Activated naive CD8-positive, alpha-beta T cell treated with anti-CD3 and anti-CD28 coated beads, Interleukin-2, amount 50 U/mL, for 24 hours (primary cell): ENCODE measurements around the gene CEACAM3.

ENCODE experiments used
- ATAC-seq: fragments of 150-1000 bp; cut with Tn5 transposase; one replicate; pipeline ENCODE4 v1.10.0; 2021
- DNase-seq: peaks from one replicate; pipeline ENCODE4 v3.0.0; 2021
- H3K27ac Mint-ChIP-seq: one replicate; pipeline ENCODE4 v1.8.0; 2021; ENCODE audit warnings: mild to moderate bottlenecking, mixed read lengths
- H3K27me3 Mint-ChIP-seq: one replicate; pipeline ENCODE4 v1.8.0; 2021; ENCODE audit warnings: mixed read lengths
- H3K36me3 Mint-ChIP-seq: one replicate; pipeline ENCODE4 v1.8.0; 2021; ENCODE audit warnings: low read depth, mixed read lengths
- H3K4me1 Mint-ChIP-seq: one replicate; pipeline ENCODE4 v1.8.0; 2021; ENCODE audit warnings: mixed read lengths
- H3K4me3 Mint-ChIP-seq: one replicate; pipeline ENCODE4 v1.8.0; 2021; ENCODE audit warnings: mild to moderate bottlenecking, moderate library complexity, mixed read lengths
- H3K9me3 Mint-ChIP-seq: one replicate; pipeline ENCODE4 v1.8.0; 2021; ENCODE audit warnings: mixed read lengths

CEACAM3 gene

GRCh38 chr19:41804336-41804735 is 7.9 kb downstream of the CEACAM3 start:
- Mint-ChIP-seq H3K27ac (no peak overlapping the region), H3K36me3 (no peaks in the 10 kb centered on the region), H3K4me3 (no peak overlapping the region), H3K27me3 (peaks cover 4% of the 10 kb centered on the region), H3K9me3 (no peaks in the 10 kb centered on the region), H3K4me1 (peaks cover 13% of the 10 kb centered on the region)
- ATAC-seq (no peak), DNase-seq (no peak)

DNA sequence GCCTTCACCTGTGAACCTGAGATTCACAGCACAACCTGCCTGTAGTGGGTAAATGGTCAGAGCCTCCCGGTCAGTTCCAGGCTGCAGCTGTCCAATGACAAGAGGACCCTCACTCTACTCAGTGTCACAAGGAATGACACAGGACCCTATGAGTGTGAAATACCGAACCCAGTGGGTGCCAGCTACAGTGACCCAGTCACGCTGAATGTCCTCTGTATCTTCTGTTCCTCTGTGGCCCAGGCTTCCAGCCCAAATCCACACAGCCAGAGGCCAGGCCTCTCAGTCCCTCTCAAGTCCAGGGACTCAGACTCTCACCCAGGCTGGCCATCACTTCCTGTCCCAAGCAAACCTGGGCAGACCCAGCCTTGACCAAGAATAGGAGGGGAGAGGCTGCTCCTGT is 10.8 kb downstream of the CEACAM3 start:
- Mint-ChIP-seq H3K27ac (no peak overlapping the region), H3K4me3 (no peak overlapping the region), H3K9me3 (no peaks in the 10 kb centered on the region), H3K27me3 (peaks cover 4% of the 10 kb centered on the region), H3K36me3 (no peaks in the 10 kb centered on the region), H3K4me1 (peaks cover 5% of the 10 kb centered on the region)
- DNase-seq (no peak), ATAC-seq (no peak)

DNA sequence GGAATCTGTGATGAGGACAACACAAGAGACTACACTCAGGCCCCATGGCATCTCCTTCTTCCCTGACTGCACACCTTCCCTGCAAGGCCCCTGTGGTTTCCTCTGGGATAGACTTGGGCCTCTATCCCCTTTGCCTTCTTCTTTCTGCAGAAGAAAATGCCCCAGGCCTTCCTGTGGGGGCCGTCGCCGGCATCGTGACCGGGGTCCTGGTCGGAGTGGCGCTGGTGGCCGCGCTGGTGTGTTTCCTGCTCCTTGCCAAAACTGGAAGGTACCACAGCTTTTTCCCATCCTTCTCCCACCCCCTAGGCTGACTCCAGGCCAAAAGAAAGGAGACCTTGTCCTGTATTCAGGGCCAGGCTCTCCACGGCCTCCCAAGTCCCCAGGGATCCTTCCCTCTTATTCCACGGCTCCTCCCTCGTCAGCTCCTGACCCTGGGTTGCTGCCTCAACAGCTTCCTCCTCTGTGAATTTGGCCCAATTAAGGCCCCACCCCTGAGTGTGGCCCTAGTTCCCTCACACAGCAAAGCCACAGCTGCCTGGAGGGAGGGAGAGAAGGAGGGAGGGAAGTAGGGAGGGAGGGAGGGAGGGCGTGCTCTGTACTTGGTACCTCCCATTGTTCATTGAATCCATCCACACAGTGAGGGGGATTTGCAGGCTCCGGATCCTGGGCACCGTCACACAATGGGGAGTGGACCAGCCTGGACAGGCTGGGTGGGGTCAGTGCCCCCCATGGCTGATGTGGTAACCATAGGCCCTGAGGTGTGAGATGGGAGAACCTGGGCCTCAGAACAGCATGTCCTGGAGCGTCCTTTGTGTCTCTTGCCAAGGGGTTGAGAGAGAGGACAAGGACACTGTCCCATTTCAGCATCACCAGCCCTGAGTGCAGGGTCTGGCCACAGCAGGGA is 12.5 kb downstream of the CEACAM3 start:
- Mint-ChIP-seq H3K4me3 (no peak overlapping the region), H3K27me3 (peaks cover 3% of the 10 kb centered on the region), H3K9me3 (no peaks in the 10 kb centered on the region), H3K27ac (no peak overlapping the region), H3K36me3 (no peaks in the 10 kb centered on the region), H3K4me1 (no peaks in the 10 kb centered on the region)
- ATAC-seq (no peak), DNase-seq (no peak)

DNA sequence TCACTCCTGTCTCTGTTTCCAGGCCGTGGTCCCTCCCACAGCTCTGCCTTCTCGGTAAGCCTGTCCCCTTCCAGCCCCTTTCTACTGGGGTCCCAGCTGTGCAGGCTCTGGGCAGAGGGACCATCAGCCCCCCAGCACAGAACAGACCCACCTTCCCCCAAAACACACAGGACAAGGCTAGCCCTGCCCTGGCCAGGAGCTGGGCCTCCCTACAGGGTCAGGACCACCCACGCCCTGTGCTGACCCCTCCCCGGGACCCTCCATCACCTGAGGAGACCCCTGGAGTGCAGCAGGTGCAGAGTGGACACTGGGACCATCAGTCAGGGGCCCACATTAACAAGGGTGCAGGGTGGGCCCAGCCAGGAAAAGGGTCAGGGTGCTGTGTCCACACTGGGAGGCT is 13.9 kb downstream of the CEACAM3 start:
- no peak overlapping the region for H3K4me3 Mint-ChIP-seq
- DNase-seq, result no peak
- no peaks in the 10 kb centered on the region for H3K36me3 Mint-ChIP-seq
- no peaks in the 10 kb centered on the region for H3K9me3 Mint-ChIP-seq
- H3K27ac Mint-ChIP-seq, result no peak overlapping the region
- peaks cover 9% of the 10 kb centered on the region for H3K4me1 Mint-ChIP-seq
- no peak for ATAC-seq
- peaks cover 3% of the 10 kb centered on the region for H3K27me3 Mint-ChIP-seq

GRCh38 chr19:41811036-41811435 is 14.6 kb downstream of the CEACAM3 start:
- no peak for ATAC-seq
- DNase-seq, result no peak
- H3K36me3 Mint-ChIP-seq, result no peaks in the 10 kb centered on the region
- peaks cover 11% of the 10 kb centered on the region for H3K4me1 Mint-ChIP-seq
- peaks cover 3% of the 10 kb centered on the region for H3K27me3 Mint-ChIP-seq
- no peak overlapping the region for H3K27ac Mint-ChIP-seq
- H3K9me3 Mint-ChIP-seq, result no peaks in the 10 kb centered on the region
- no peak overlapping the region for H3K4me3 Mint-ChIP-seq

DNA sequence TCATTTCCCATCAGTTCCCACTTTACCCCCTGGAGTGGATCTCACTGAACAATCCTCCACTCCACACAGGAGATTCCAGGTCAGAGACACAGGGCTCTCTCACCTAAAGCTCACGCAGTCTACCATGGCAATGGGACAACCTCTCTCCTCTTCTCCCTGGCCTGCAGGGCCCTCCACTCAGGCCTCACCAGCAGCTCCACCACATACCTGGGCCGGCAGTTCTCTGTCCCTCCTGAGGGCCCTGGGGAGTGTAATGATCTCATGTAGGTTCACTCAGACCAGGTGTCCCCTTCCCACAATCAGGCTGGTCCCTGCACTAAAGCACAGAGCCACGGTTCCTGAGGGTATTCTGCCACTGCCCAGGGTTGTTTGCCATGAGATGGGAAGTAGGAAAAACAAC is 15.6 kb downstream of the CEACAM3 start:
- H3K9me3 Mint-ChIP-seq, result no peaks in the 10 kb centered on the region
- no peak overlapping the region for H3K27ac Mint-ChIP-seq
- ATAC-seq (no peak), DNase-seq (no peak)
- peaks cover 11% of the 10 kb centered on the region for H3K4me1 Mint-ChIP-seq
- H3K36me3 Mint-ChIP-seq, result no peaks in the 10 kb centered on the region
- H3K4me3 Mint-ChIP-seq, result no peak overlapping the region
- H3K27me3 Mint-ChIP-seq, result peaks cover 3% of the 10 kb centered on the region

DNA sequence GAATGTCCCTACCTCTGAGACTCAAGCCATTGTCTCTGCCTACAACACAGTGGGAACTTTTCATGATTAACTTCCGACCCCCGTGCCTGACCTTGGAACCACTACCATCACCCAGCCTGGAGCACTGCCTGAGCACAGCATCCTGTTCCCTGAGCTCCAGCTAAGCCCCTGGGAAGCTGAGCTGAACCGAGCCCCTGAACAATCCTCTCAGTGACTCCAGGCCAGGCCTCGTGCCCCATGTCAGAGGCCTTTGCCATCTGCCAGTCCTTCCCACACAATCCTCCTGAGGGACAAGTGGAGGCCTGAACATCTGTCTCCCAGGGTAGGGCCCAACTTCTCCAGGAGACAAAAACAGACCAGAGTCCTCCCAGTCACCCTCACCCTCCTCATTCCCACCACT is 17.5 kb downstream of the CEACAM3 start:
- ATAC-seq (no peak), DNase-seq (no peak)
- no peaks in the 10 kb centered on the region for H3K9me3 Mint-ChIP-seq
- no peaks in the 10 kb centered on the region for H3K36me3 Mint-ChIP-seq
- H3K27ac Mint-ChIP-seq, result no peak overlapping the region
- H3K4me1 Mint-ChIP-seq, result peaks cover 11% of the 10 kb centered on the region
- H3K27me3 Mint-ChIP-seq, result no peaks in the 10 kb centered on the region
- H3K4me3 Mint-ChIP-seq, result no peak overlapping the region

GRCh38 chr19:41815301-41815700 is 18.9 kb downstream of the CEACAM3 start:
- Mint-ChIP-seq H3K9me3 (no peaks in the 10 kb centered on the region), H3K27ac (no peak overlapping the region), H3K4me3 (no peak overlapping the region), H3K36me3 (no peaks in the 10 kb centered on the region), H3K4me1 (peaks cover 11% of the 10 kb centered on the region), H3K27me3 (no peaks in the 10 kb centered on the region)
- no peak for ATAC-seq
- no peak for DNase-seq

GRCh38 chr19:41816761-41817160 is 20.4 kb downstream of the CEACAM3 start:
- no peak for DNase-seq
- H3K9me3 Mint-ChIP-seq, result no peaks in the 10 kb centered on the region
- peaks cover 11% of the 10 kb centered on the region for H3K4me1 Mint-ChIP-seq

GRCh38 chr19:41821003-41821735 is 24.8 kb downstream of the CEACAM3 start:
- H3K27me3 Mint-ChIP-seq, result peaks cover 12% of the 10 kb centered on the region
- no peak overlapping the region for H3K27ac Mint-ChIP-seq
- ATAC-seq (peak; percentile 81), DNase-seq (peak; percentile 37)
- H3K9me3 Mint-ChIP-seq, result no peaks in the 10 kb centered on the region
- no peak overlapping the region for H3K4me3 Mint-ChIP-seq
- no peaks in the 10 kb centered on the region for H3K36me3 Mint-ChIP-seq
- no peaks in the 10 kb centered on the region for H3K4me1 Mint-ChIP-seq

More at GRCh38 chr19:41816761-41817160, 20.4 kb downstream of the CEACAM3 start:
- Mint-ChIP-seq H3K27me3 (peaks cover 5% of the 10 kb centered on the region), H3K36me3 (no peaks in the 10 kb centered on the region), H3K27ac (no peak overlapping the region), H3K4me3 (no peak overlapping the region)
- no peak for ATAC-seq

GRCh38 chr19:41837981-41838708 is 41.8 kb downstream of the CEACAM3 start:
- Mint-ChIP-seq H3K9me3 (no peaks in the 10 kb centered on the region), H3K4me3 (no peak overlapping the region), H3K4me1 (no peaks in the 10 kb centered on the region), H3K27ac (no peak overlapping the region), H3K27me3 (peaks cover 12% of the 10 kb centered on the region), H3K36me3 (no peaks in the 10 kb centered on the region)
- DNase-seq, result no peak
- ATAC-seq, result no peak

GRCh38 chr19:41839211-41839610 is 42.8 kb downstream of the CEACAM3 start:
- no peak overlapping the region for H3K4me3 Mint-ChIP-seq
- H3K27me3 Mint-ChIP-seq, result peaks cover 12% of the 10 kb centered on the region
- no peaks in the 10 kb centered on the region for H3K36me3 Mint-ChIP-seq
- DNase-seq, result no peak
- ATAC-seq, result no peak
- H3K4me1 Mint-ChIP-seq, result no peaks in the 10 kb centered on the region
- H3K27ac Mint-ChIP-seq, result no peak overlapping the region
- no peaks in the 10 kb centered on the region for H3K9me3 Mint-ChIP-seq

- Mint-ChIP-seq H3K4me3 (no peak overlapping the region), H3K27me3 (peaks cover 1% of the 10 kb centered on the region), H3K27ac (no peak overlapping the region), H3K9me3 (no peaks in the 10 kb centered on the region), H3K36me3 (no peaks in the 10 kb centered on the region), H3K4me1 (no peaks in the 10 kb centered on the region)
- no peak for DNase-seq
- no peak for ATAC-seq
Observed at GRCh38 chr19:41843371-41843770, 47.0 kb downstream of the CEACAM3 start.

GRCh38 chr19:41844601-41845000 is 48.2 kb downstream of the CEACAM3 start, which contains the start of gene LYPD4:
TSS of gene LYPD4 (minus strand) at chr19:41844683. CDS start at chr19:41839285, 5,398 bp downstream.
- no peaks in the 10 kb centered on the region for H3K36me3 Mint-ChIP-seq
- H3K27ac Mint-ChIP-seq, result no peak within 1 kb of the TSS

DNA sequence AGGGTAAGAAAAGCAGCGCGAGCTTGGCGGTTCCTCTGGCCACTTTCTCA is 48.4 kb downstream of the CEACAM3 start, which contains the start of gene DMRTC2:
TSS of gene DMRTC2 (plus strand) at position 42 of the 50 bp plus-strand sequence. CDS start 2,387 bp downstream, outside the sequence.
- no peak within 1 kb of the TSS for H3K27ac Mint-ChIP-seq

More at GRCh38 chr19:41844601-41845000, 48.2 kb downstream of the CEACAM3 start, which contains the start of gene LYPD4:
- peaks cover 1% of the 10 kb centered on the region for H3K27me3 Mint-ChIP-seq
- H3K9me3 Mint-ChIP-seq, result no peaks in the 10 kb centered on the region
- DNase-seq (no peak), ATAC-seq (no peak)
- H3K4me1 Mint-ChIP-seq, result no peaks in the 10 kb centered on the region
- no peak within 1 kb of the TSS for H3K4me3 Mint-ChIP-seq

More for the DNA sequence above, 48.4 kb downstream of the CEACAM3 start, which contains the start of gene DMRTC2:
- ATAC-seq (no peak), DNase-seq (no peak)
- no peaks in the 10 kb centered on the region for H3K36me3 Mint-ChIP-seq
- H3K27me3 Mint-ChIP-seq, result peaks cover 1% of the 10 kb centered on the region
- no peaks in the 10 kb centered on the region for H3K4me1 Mint-ChIP-seq
- H3K9me3 Mint-ChIP-seq, result no peaks in the 10 kb centered on the region
- H3K4me3 Mint-ChIP-seq, result no peak within 1 kb of the TSS
